ENCODE results near the gene TLR4.

Gene TLR4

GRCh38 chr9:117704024-117704575 is at the start of gene TLR4:
TSS of gene TLR4 (plus strand) at chr9:117704403. CDS start at chr9:117704473, 70 bp downstream.
- peak; percentile 26 for DNase-seq

GRCh38 chr9:117656002-117656401 is 48.2 kb upstream of the TLR4 start:
- DNase-seq = no peak

- DNase-seq = no peak
Observed at GRCh38 chr9:117662651-117663050, 41.6 kb upstream of the TLR4 start.

- DNase-seq = no peak
Observed at GRCh38 chr9:117664419-117664818, 39.8 kb upstream of the TLR4 start.

GRCh38 chr9:117665601-117666385 is 38.4 kb upstream of the TLR4 start:
- DNase-seq = no peak

- no peak for DNase-seq
Observed at GRCh38 chr9:117671468-117671867, 32.7 kb upstream of the TLR4 start.

- DNase-seq = no peak
Observed at GRCh38 chr9:117672369-117672768, 31.8 kb upstream of the TLR4 start.

- DNase-seq = no peak
Observed at GRCh38 chr9:117677572-117677971, 26.6 kb upstream of the TLR4 start.

GRCh38 chr9:117678871-117679270 is 25.3 kb upstream of the TLR4 start:
- no peak for DNase-seq

GRCh38 chr9:117679416-117679815 is 24.8 kb upstream of the TLR4 start:
- no peak for DNase-seq

GRCh38 chr9:117681888-117682287 is 22.3 kb upstream of the TLR4 start:
- DNase-seq = no peak

- no peak for DNase-seq
Observed at GRCh38 chr9:117682955-117683710, 21.1 kb upstream of the TLR4 start.

- DNase-seq = no peak
Observed at GRCh38 chr9:117687532-117687931, 16.7 kb upstream of the TLR4 start.

GRCh38 chr9:117691367-117691766 is 12.8 kb upstream of the TLR4 start:
- no peak for DNase-seq

- DNase-seq = no peak
Observed at GRCh38 chr9:117696154-117696553, 8.0 kb upstream of the TLR4 start.

- no peak for DNase-seq
Observed at GRCh38 chr9:117697046-117697445, 7.2 kb upstream of the TLR4 start.

GRCh38 chr9:117703537-117703936 is 666 bp upstream of the TLR4 start:
- no peak for DNase-seq

GRCh38 chr9:117704597-117704996 is 394 bp downstream of the TLR4 start:
- no peak for DNase-seq

GRCh38 chr9:117705386-117705785 is 1.2 kb downstream of the TLR4 start:
- DNase-seq = no peak

- no peak for DNase-seq
Observed at GRCh38 chr9:117706421-117707116, 2.4 kb downstream of the TLR4 start.

- no peak for DNase-seq
Observed at GRCh38 chr9:117707561-117707960, 3.4 kb downstream of the TLR4 start.

- DNase-seq = no peak
Observed at GRCh38 chr9:117709936-117710335, 5.7 kb downstream of the TLR4 start.

- DNase-seq = no peak
Observed at GRCh38 chr9:117714282-117714681, 10.1 kb downstream of the TLR4 start.
